T-helper 17 cell (primary cell): Measurements from ENCODE around the gene ATP10B. TPM values are rescaled to one million over a fixed set of nuclear protein-coding genes. Genes with fewer than 3 reads are reported as not detected.
"Not testable (repeated sequence)": the region's sequence is repeated elsewhere in the genome, so short reads cannot be mapped to it uniquely, and the experiment has no call there.

ENCODE experiments used
- ATAC-seq: fragments of 150-1000 bp; cut with Tn5 transposase; 2 replicates; pipeline ENCODE4 v1.10.0; 2021; ENCODE audit warnings: mild to moderate bottlenecking, moderate library complexity
- DNase-seq, 3 donors: peaks; one replicate each; pipeline versions ENCODE4 v3.0.0 to v3.0.0-alpha.2; 2020 to 2021
- H3K9me3 ChIP-seq: one replicate; pipeline ENCODE4 v1.7.0; 2013; ENCODE audit warnings: low read length, mild to moderate bottlenecking; ENCODE audit not compliant: control insufficient read depth, poor library complexity, severe bottlenecking
- H3K27ac Mint-ChIP-seq: one replicate; pipeline ENCODE4 v1.8.0; 2022; ENCODE audit warnings: mild to moderate bottlenecking, moderate library complexity, mixed read lengths
- H3K27me3 Mint-ChIP-seq: one replicate; pipeline ENCODE4 v1.8.0; 2022; ENCODE audit warnings: mixed read lengths
- H3K36me3 Mint-ChIP-seq: one replicate; pipeline ENCODE4 v1.8.0; 2022; ENCODE audit warnings: low read depth, mixed read lengths
- H3K4me1 Mint-ChIP-seq: one replicate; pipeline ENCODE4 v1.8.0; 2022; ENCODE audit warnings: mild to moderate bottlenecking, mixed read lengths
- H3K4me3 Mint-ChIP-seq: one replicate; pipeline ENCODE4 v1.8.0; 2022; ENCODE audit warnings: mild to moderate bottlenecking, moderate library complexity, mixed read lengths
- total RNA-seq, 4 donors: library from RNA in 2 of 4; stranded (reverse) in 2 of 4; gene quantifications; one replicate each; pipeline ENCODE4 v1.2.3 and lab custom pipeline; 2022 to 2026

ATP10B gene
- total RNA-seq, 2 donors from 2014 or later = not detected

DNA sequence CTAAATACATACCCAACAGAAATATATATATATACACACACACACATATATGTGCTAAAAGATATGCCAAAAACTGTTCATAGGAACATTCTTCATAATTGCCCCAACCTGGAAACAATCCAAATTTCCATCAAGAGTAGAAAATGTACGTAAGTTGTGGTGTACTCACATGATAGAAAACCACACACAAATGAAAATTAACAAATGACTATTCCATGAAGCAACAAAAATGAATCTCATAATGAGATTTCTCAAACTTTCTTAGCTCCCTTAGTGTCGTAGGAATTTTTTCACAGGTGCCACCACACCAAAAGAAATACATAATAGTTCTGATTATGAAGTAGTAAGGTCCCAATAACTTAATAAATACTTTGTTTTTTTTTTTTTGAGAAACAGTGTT lies 7.8 kb downstream of the ATP10B start:
- Mint-ChIP-seq H3K27me3 (no peaks in the 10 kb centered on the region), H3K27ac (no peak overlapping the region), H3K36me3 (no peaks in the 10 kb centered on the region), H3K4me3 (no peak overlapping the region), H3K4me1 (no peaks in the 10 kb centered on the region)
- H3K9me3 ChIP-seq = no peaks in the 10 kb centered on the region
- ATAC-seq (no peak), DNase-seq (no peak)

DNA sequence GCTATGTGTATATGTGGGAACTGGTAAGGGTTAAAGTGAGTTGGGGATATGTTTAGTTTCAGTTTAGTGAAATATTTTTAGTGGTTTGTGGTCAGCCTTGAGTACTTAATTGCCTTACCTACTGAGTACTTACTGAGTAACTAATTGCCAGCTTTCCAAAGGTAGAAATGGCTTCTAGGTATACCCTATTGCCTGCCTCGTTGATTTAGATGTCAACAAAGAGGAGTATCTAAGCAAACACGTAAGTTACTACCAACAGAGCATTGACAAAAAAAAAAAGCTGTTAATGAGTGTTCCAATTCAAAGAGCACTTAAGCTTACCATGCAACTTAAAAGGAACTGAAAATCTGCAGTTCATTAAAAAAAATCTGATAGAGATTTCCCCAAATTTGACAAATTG lies 8.8 kb downstream of the ATP10B start:
- H3K27me3 Mint-ChIP-seq = no peaks in the 10 kb centered on the region
- H3K9me3 ChIP-seq = no peaks in the 10 kb centered on the region
- DNase-seq (no peak), ATAC-seq (peak; percentile 27)
- H3K27ac Mint-ChIP-seq = no peak overlapping the region
- no peaks in the 10 kb centered on the region for H3K36me3 Mint-ChIP-seq
- no peaks in the 10 kb centered on the region for H3K4me1 Mint-ChIP-seq
- no peak overlapping the region for H3K4me3 Mint-ChIP-seq

- Mint-ChIP-seq H3K4me1 (no peaks in the 10 kb centered on the region), H3K4me3 (no peak overlapping the region), H3K27me3 (no peaks in the 10 kb centered on the region), H3K27ac (no peak overlapping the region), H3K36me3 (no peaks in the 10 kb centered on the region)
- ATAC-seq (no peak), DNase-seq (no peak)
- H3K9me3 ChIP-seq = no peaks in the 10 kb centered on the region
Observed at GRCh38 chr5:160837749-160838593, 14.0 kb downstream of the ATP10B start.

- peaks cover 2% of the 10 kb centered on the region for H3K9me3 ChIP-seq
- Mint-ChIP-seq H3K36me3 (no peaks in the 10 kb centered on the region), H3K4me3 (no peak overlapping the region), H3K4me1 (no peaks in the 10 kb centered on the region), H3K27ac (no peak overlapping the region), H3K27me3 (no peaks in the 10 kb centered on the region)
- ATAC-seq = no peak
- DNase-seq = no peak
Observed at GRCh38 chr5:160837211-160837610, 14.8 kb downstream of the ATP10B start.

DNA sequence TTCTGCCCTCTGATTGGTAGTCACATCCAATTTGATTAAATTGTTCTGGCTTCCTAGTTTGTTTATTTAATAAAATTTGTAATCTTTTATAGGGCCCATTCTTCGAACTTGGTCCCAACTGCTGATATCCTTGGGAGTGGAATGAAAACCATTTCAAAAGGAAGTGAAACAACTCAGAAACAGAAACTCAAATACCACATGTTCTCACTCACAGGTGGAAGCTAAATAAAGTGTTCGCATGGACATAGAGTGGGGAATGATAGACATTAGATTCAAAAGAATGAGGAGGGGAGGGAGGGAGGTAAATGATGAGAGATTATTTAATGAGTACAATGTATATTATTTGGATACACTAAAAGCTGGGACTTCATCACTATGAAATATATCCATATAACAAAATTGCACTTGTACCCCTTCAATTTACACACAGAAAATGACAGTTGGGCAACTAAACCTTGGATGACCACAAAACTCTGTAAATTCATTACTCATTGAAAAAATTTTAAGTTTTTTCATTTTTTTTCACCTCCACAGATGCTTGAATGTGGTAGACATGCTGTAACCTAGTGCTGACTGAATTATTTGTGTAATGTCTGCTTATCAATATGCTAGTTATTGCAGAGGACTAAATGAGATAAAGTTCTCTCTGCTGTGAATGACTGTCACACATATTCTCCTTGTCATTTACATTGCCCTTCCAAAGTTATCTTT lies 16.0 kb downstream of the ATP10B start:
- H3K4me1 Mint-ChIP-seq = no peaks in the 10 kb centered on the region
- no peak overlapping the region for H3K27ac Mint-ChIP-seq
- H3K4me3 Mint-ChIP-seq = no peak overlapping the region
- H3K27me3 Mint-ChIP-seq = no peaks in the 10 kb centered on the region
- DNase-seq (no peak), ATAC-seq (no peak)
- peaks cover 2% of the 10 kb centered on the region for H3K9me3 ChIP-seq
- no peaks in the 10 kb centered on the region for H3K36me3 Mint-ChIP-seq

GRCh38 chr5:160835376-160835775 lies 16.6 kb downstream of the ATP10B start:
- DNase-seq = no peak
- Mint-ChIP-seq H3K4me1 (no peaks in the 10 kb centered on the region), H3K36me3 (no peaks in the 10 kb centered on the region), H3K4me3 (no peak overlapping the region), H3K27me3 (no peaks in the 10 kb centered on the region), H3K27ac (no peak overlapping the region)
- H3K9me3 ChIP-seq = peaks cover 2% of the 10 kb centered on the region
- ATAC-seq = no peak

- H3K27me3 Mint-ChIP-seq = no peaks in the 10 kb centered on the region
- no peak overlapping the region for H3K4me3 Mint-ChIP-seq
- ATAC-seq (no peak), DNase-seq (no peak)
- no peak overlapping the region for H3K27ac Mint-ChIP-seq
- no peaks in the 10 kb centered on the region for H3K4me1 Mint-ChIP-seq
- H3K36me3 Mint-ChIP-seq = no peaks in the 10 kb centered on the region
- H3K9me3 ChIP-seq = peaks cover 2% of the 10 kb centered on the region
Observed at GRCh38 chr5:160833806-160834205, 18.2 kb downstream of the ATP10B start.

GRCh38 chr5:160831801-160832200 lies 20.2 kb downstream of the ATP10B start:
- H3K27me3 Mint-ChIP-seq = no peaks in the 10 kb centered on the region
- ATAC-seq = no peak
- no peaks in the 10 kb centered on the region for H3K36me3 Mint-ChIP-seq
- no peak for DNase-seq
- H3K9me3 ChIP-seq = peaks cover 2% of the 10 kb centered on the region
- H3K27ac Mint-ChIP-seq = no peak overlapping the region
- no peaks in the 10 kb centered on the region for H3K4me1 Mint-ChIP-seq
- no peak overlapping the region for H3K4me3 Mint-ChIP-seq

GRCh38 chr5:160824301-160825001 lies 27.6 kb downstream of the ATP10B start:
- DNase-seq (no peak), ATAC-seq (no peak)
- no peak overlapping the region for H3K4me3 Mint-ChIP-seq
- H3K27me3 Mint-ChIP-seq = no peaks in the 10 kb centered on the region
- no peaks in the 10 kb centered on the region for H3K9me3 ChIP-seq
- no peaks in the 10 kb centered on the region for H3K4me1 Mint-ChIP-seq
- H3K27ac Mint-ChIP-seq = no peak overlapping the region
- no peaks in the 10 kb centered on the region for H3K36me3 Mint-ChIP-seq

GRCh38 chr5:160812996-160813395 lies 39.0 kb downstream of the ATP10B start:
- H3K27me3 Mint-ChIP-seq, DNase-seq, H3K36me3 Mint-ChIP-seq, H3K27ac Mint-ChIP-seq, H3K4me1 Mint-ChIP-seq, H3K4me3 Mint-ChIP-seq, ATAC-seq, H3K9me3 ChIP-seq: not testable (repeated sequence)

GRCh38 chr5:160805376-160805775 lies 46.6 kb downstream of the ATP10B start:
- ATAC-seq (no peak), DNase-seq (no peak)
- no peak overlapping the region for H3K27ac Mint-ChIP-seq
- H3K27me3 Mint-ChIP-seq = peaks cover 19% of the 10 kb centered on the region
- H3K36me3 Mint-ChIP-seq = no peaks in the 10 kb centered on the region
- no peak overlapping the region for H3K4me3 Mint-ChIP-seq
- H3K4me1 Mint-ChIP-seq = no peaks in the 10 kb centered on the region
- no peaks in the 10 kb centered on the region for H3K9me3 ChIP-seq

DNA sequence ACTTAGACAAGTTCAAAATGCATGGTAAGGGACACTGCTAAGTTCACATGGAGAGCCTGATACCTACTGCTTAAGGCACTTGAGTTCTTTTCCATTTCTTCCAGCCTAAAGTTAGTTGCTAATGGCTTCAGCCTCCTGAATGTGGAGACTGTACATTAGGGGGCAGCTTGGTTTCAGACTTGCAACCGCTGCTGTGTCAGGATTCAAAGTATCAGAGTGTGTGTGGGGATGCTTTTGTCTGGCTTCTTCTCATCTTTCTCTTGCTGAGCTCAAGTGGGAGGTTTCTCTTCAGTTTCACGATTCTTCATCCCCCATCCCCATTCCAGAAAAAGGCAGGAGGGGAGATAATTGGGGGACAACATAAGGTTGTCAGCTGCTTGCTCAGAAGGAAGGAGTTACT lies 49.4 kb downstream of the ATP10B start:
- H3K9me3 ChIP-seq = no peaks in the 10 kb centered on the region
- Mint-ChIP-seq H3K4me3 (no peak overlapping the region), H3K36me3 (no peaks in the 10 kb centered on the region), H3K27ac (no peak overlapping the region), H3K4me1 (no peaks in the 10 kb centered on the region), H3K27me3 (peaks cover 19% of the 10 kb centered on the region)
- DNase-seq (no peak), ATAC-seq (no peak)
